ENCODE measurements around the gene NR6A1.
A peak's percentile ranks its signal among the peaks of the same experiment; 100 is the strongest.

The NR6A1 gene

DNA sequence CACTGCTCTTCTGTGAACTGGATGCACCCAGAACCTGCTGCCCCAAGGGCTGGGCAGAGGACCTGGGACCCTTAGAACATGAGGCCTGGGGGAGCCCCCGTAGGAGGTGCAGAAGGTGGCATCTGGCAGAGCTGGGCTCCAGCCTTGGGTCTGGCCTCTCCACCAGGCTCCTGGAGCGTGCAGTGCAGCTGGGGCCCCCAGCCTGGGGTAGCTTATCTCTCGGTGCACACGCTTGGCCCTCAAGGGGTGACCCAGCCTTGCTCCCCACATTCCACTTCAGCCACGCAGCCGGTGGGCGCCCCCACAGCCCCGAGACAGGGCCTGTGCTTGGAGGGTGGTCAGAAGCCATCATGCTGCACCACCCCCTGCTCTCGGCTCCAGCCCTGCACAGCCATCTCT lies 258.3 kb downstream of the NR6A1 start:
- no peak overlapping the region for H3K4me3 ChIP-seq (ENCODE audit: low read depth, low read length)
- no peaks in the 10 kb centered on the region for H3K9me3 ChIP-seq (ENCODE audit: control insufficient read depth, insufficient read depth, low read depth, low read length)
- ChIA-PET POLR2A (no interaction called here), CTCF (interaction anchor here (0.5 kb wide), 1 partner anchor 68 kb away, joined by 3 read pairs; no protein-coding TSS in a partner anchor)
- H3K4me1 ChIP-seq (ENCODE audit: control insufficient read depth, insufficient read depth, low read length): no peaks in the 10 kb centered on the region
- TF ChIP-seq ZNF350 (tag by site-specific recombination; IDR thresholded peaks at IDR 0.05) (no peak), SETDB1 (IDR thresholded peaks at IDR 0.05; ENCODE audit: insufficient read length, low read length) (no peak), ZFP69B (tag by site-specific recombination; IDR thresholded peaks at IDR 0.05) (no peak), ZNF10 (tag by site-specific recombination; IDR thresholded peaks at IDR 0.05) (no peak)
- H3K27ac ChIP-seq (ENCODE audit: extremely low read depth, low read depth, low read length): no peak overlapping the region
- H3K36me3 ChIP-seq (ENCODE audit: control insufficient read depth in 2 of 2, insufficient read depth in 1 of 2, low read length in 2 of 2): no peaks in the 10 kb centered on the region

DNA sequence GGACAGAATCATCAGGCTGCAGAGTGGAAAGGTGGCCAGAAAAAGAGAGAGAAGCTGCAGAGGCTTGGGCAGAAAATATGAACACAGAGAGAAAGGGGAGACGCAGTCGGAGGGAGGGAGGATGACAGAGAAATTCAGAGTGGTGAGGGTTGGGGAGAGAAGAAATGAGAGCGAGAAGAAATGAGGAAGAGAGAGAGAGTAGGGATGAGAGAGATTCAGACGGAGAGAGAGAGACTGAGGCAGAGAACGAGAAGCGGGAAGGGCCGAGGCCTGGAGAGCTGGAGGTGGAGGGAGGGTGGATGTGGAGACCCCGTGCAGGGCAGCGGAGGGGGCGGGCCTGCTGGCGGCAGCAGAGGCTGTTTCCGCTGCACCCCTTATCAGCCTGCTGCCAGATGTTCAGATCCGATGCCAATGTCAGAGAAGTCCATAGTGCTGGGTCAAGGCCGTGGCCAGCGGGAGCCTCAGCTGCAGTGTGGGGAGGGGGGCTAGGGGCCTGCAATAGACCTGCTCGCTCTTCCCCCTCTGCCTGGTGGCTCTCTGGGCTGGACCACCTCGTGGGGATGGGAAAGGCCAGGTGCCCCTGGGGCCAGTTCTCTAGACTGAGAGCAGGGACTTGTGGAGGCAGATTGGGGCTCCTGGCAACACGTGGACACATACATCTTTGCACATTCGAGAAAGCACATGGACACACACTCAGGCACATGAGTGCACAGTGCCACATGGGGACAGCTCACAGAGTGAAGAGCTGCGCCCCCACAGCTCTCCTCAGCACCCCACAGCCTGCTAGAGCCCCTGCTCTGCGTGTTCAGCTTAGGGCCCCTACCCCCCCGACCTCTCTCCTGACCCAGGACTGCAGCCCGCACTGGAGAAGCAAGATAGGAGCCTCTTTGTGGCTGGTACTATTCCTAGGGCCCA lies 259.0 kb downstream of the NR6A1 start:
- POLR2A ChIA-PET: no interaction called here
- CTCF ChIA-PET: interaction anchor here (0.5 to 0.7 kb wide), 2 partner anchors 67 to 250 kb away, joined by 3 read pairs; no protein-coding TSS in a partner anchor

DNA sequence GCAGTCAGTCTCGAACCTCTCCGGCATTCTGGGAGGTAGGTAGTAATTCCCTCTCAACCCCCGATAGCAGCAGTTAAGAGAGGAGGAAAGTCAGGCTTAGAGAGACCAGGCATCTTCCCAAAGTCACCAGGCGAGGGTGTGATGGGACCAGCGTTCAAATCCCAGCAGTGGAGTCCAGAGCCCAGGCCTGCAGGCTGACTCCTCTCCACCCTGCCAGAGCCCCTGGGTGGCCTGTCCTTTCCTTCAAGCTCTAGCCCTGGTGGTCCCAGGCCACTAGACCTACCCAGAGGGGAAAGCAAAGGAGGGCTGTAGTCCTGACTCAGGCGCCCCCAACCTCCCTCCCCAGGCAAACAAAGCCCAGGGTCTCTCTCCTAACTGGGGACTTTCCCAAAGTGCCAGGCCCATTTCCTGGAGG lies 259.7 kb downstream of the NR6A1 start:
- H3K9me3 ChIP-seq (ENCODE audit: control insufficient read depth, insufficient read depth, low read depth, low read length): no peaks in the 10 kb centered on the region
- H3K4me3 ChIP-seq (ENCODE audit: low read depth, low read length): no peak overlapping the region
- POLR2A ChIA-PET: no interaction called here
- H3K36me3 ChIP-seq (ENCODE audit: control insufficient read depth in 2 of 2, insufficient read depth in 1 of 2, low read length in 2 of 2): no peaks in the 10 kb centered on the region
- no peaks in the 10 kb centered on the region for H3K4me1 ChIP-seq (ENCODE audit: control insufficient read depth, insufficient read depth, low read length)
- CTCF ChIA-PET: interaction anchor here (0.6 to 1.3 kb wide), 4 partner anchors 12 to 361 kb away, joined by 3 read pairs; no protein-coding TSS in a partner anchor
- H3K27ac ChIP-seq (ENCODE audit: extremely low read depth, low read depth, low read length): no peak overlapping the region
- TF ChIP-seq ZNF670 (tag by site-specific recombination; IDR thresholded peaks at IDR 0.05; ENCODE audit: low read depth) (no peak), ZNF155 (tag by site-specific recombination; IDR thresholded peaks at IDR 0.05) (no peak), ZNF837 (tag by site-specific recombination; IDR thresholded peaks at IDR 0.05) (no peak), ZNF292 (tag by site-specific recombination; IDR thresholded peaks at IDR 0.05; ENCODE audit: borderline replicate concordance, low read depth) (no peak), ZNF24 (tag by site-specific recombination; IDR thresholded peaks at IDR 0.05) (no peak), ZNF266 (tag by site-specific recombination; IDR thresholded peaks at IDR 0.05; ENCODE audit: low read depth) (no peak)
- TF ChIP-seq, protein P1, sequence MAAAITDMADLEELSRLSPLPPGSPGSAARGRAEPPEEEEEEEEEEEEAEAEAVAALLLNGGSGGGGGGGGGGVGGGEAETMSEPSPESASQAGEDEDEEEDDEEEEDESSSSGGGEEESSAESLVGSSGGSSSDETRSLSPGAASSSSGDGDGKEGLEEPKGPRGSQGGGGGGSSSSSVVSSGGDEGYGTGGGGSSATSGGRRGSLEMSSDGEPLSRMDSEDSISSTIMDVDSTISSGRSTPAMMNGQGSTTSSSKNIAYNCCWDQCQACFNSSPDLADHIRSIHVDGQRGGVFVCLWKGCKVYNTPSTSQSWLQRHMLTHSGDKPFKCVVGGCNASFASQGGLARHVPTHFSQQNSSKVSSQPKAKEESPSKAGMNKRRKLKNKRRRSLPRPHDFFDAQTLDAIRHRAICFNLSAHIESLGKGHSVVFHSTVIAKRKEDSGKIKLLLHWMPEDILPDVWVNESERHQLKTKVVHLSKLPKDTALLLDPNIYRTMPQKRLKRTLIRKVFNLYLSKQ (tag by site-specific recombination; IDR thresholded peaks at IDR 0.05; ENCODE audit: borderline replicate concordance): no peak
- TF ChIP-seq, protein P2, sequence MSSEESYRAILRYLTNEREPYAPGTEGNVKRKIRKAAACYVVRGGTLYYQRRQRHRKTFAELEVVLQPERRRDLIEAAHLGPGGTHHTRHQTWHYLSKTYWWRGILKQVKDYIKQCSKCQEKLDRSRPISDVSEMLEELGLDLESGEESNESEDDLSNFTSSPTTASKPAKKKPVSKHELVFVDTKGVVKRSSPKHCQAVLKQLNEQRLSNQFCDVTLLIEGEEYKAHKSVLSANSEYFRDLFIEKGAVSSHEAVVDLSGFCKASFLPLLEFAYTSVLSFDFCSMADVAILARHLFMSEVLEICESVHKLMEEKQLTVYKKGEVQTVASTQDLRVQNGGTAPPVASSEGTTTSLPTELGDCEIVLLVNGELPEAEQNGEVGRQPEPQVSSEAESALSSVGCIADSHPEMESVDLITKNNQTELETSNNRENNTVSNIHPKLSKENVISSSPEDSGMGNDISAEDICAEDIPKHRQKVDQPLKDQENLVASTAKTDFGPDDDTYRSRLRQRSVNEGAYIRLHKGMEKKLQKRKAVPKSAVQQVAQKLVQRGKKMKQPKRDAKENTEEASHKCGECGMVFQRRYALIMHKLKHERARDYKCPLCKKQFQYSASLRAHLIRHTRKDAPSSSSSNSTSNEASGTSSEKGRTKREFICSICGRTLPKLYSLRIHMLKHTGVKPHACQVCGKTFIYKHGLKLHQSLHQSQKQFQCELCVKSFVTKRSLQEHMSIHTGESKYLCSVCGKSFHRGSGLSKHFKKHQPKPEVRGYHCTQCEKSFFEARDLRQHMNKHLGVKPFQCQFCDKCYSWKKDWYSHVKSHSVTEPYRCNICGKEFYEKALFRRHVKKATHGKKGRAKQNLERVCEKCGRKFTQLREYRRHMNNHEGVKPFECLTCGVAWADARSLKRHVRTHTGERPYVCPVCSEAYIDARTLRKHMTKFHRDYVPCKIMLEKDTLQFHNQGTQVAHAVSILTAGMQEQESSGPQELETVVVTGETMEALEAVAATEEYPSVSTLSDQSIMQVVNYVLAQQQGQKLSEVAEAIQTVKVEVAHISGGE (tag by site-specific recombination; conservative IDR thresholded peaks at IDR 0.05; ENCODE audit: low read depth): no peak
- TF ChIP-seq, protein P3, sequence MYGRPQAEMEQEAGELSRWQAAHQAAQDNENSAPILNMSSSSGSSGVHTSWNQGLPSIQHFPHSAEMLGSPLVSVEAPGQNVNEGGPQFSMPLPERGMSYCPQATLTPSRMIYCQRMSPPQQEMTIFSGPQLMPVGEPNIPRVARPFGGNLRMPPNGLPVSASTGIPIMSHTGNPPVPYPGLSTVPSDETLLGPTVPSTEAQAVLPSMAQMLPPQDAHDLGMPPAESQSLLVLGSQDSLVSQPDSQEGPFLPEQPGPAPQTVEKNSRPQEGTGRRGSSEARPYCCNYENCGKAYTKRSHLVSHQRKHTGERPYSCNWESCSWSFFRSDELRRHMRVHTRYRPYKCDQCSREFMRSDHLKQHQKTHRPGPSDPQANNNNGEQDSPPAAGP (tag by site-specific recombination; IDR thresholded peaks at IDR 0.05): no peak

More for the DNA sequence above, 259.0 kb downstream of the NR6A1 start:
- Histone ChIP-seq H3K4me1 (ENCODE audit: control insufficient read depth, insufficient read depth, low read length) (no peaks in the 10 kb centered on the region), H3K4me3 (ENCODE audit: low read depth, low read length) (no peak overlapping the region), H3K9me3 (ENCODE audit: control insufficient read depth, insufficient read depth, low read depth, low read length) (no peaks in the 10 kb centered on the region), H3K36me3 (ENCODE audit: control insufficient read depth in 2 of 2, insufficient read depth in 1 of 2, low read length in 2 of 2) (no peaks in the 10 kb centered on the region), H3K27ac (ENCODE audit: extremely low read depth, low read depth, low read length) (no peak overlapping the region)
- TF ChIP-seq, protein P2 (tag by site-specific recombination; conservative IDR thresholded peaks at IDR 0.05; ENCODE audit: low read depth): no peak
- TF ChIP-seq ZNF366 (tag by site-specific recombination; conservative IDR thresholded peaks at IDR 0.05) (0 out of 2 replicates have a peak, but pooled peaks have one; percentile 23), ZNF350 (tag by site-specific recombination; IDR thresholded peaks at IDR 0.05) (no peak), ZNF341 (tag by site-specific recombination; IDR thresholded peaks at IDR 0.05; ENCODE audit: low read depth) (no peak), ZNF624 (tag by site-specific recombination; IDR thresholded peaks at IDR 0.05) (no peak), ZNF747 (tag by site-specific recombination; IDR thresholded peaks at IDR 0.05) (no peak), KLF7 (tag by site-specific recombination; IDR thresholded peaks at IDR 0.05; ENCODE audit: borderline replicate concordance) (no peak), SP2 (tag by site-specific recombination; IDR thresholded peaks at IDR 0.05) (no peak), OSR2 (tag by site-specific recombination; IDR thresholded peaks at IDR 0.05) (no peak), ZFHX2 (tag by site-specific recombination; conservative IDR thresholded peaks at IDR 0.05) (no peak), GFI1B (tag by site-specific recombination; IDR thresholded peaks at IDR 0.05) (no peak), ZNF596 (tag by site-specific recombination; IDR thresholded peaks at IDR 0.05) (peak; percentile 41; the same call in 1 of the 2 replicates), ZNF292 (tag by site-specific recombination; IDR thresholded peaks at IDR 0.05; ENCODE audit: borderline replicate concordance, low read depth) (no peak), ZNF610 (tag by site-specific recombination; IDR thresholded peaks at IDR 0.05; ENCODE audit: borderline replicate concordance) (no peak), ZNF843 (tag by site-specific recombination; IDR thresholded peaks at IDR 0.05) (no peak)

Data from HEK293 (cell line).